Endometrial microvascular endothelial cells (primary cell): ENCODE measurements around the gene NTRK3. TPM values are rescaled to one million over a fixed set of nuclear protein-coding genes. Genes with fewer than 3 reads are reported as not detected.
"Not testable (repeated sequence)": the region's sequence is repeated elsewhere in the genome, so short reads cannot be mapped to it uniquely, and the experiment has no call there.

Experiments used
- in situ Hi-C: cut with HindIII; loops from 2 replicates; pipeline ENCODE4 v1.10.0; 2017; ENCODE audit warnings: low sequenced_read_pairs, low pct_unique_long_range_greater_than_20kb; ENCODE audit errors: inconsistent ontology term
- total RNA-seq: library from RNA; depleted of rRNA; stranded (reverse); fragments of >200 nt; gene quantifications from one replicate; pipeline ENCODE4 v1.2.3, GENCODE V29; 2015; ENCODE audit errors: inconsistent ontology term

NTRK3 gene
- total RNA-seq, 1 donor from 2014 or later: not detected

- in situ Hi-C loops: no loop called here
Measured at GRCh38 chr15:87841426-87841998, 415.0 kb downstream of the NTRK3 start.

GRCh38 chr15:87835830-87836229 lies 420.7 kb downstream of the NTRK3 start:
- in situ Hi-C loops: not testable (repeated sequence)

GRCh38 chr15:87833333-87833732 lies 423.2 kb downstream of the NTRK3 start:
- in situ Hi-C loops: not testable (repeated sequence)

GRCh38 chr15:87829332-87830050 lies 427.0 kb downstream of the NTRK3 start:
- in situ Hi-C loops: no loop called here

- in situ Hi-C loops: no loop called here
Measured at GRCh38 chr15:87828608-87829007, 427.9 kb downstream of the NTRK3 start.

- in situ Hi-C loops: no loop called here
Measured at GRCh38 chr15:87827131-87827530, 429.4 kb downstream of the NTRK3 start.

- in situ Hi-C loops: no loop called here
Measured at GRCh38 chr15:87826119-87826747, 430.3 kb downstream of the NTRK3 start.

GRCh38 chr15:87818756-87819155 lies 437.8 kb downstream of the NTRK3 start:
- in situ Hi-C loops: no loop called here

GRCh38 chr15:87817553-87817952 lies 439.0 kb downstream of the NTRK3 start:
- in situ Hi-C loops: no loop called here

- in situ Hi-C loops: no loop called here
Measured at GRCh38 chr15:87816811-87817210, 439.7 kb downstream of the NTRK3 start.

- in situ Hi-C loops: no loop called here
Measured at GRCh38 chr15:87816016-87816415, 440.5 kb downstream of the NTRK3 start.

Other genes with a start within 250 kb of the NTRK3 start
- 18.5 TPM for gene MRPL46, start 210.6 kb upstream of the NTRK3 start, total RNA-seq
- gene MRPS11, start 211.0 kb upstream of the NTRK3 start, total RNA-seq: 47.9 TPM